Natural killer cell (primary cell): ENCODE measurements around the gene SACM1L. TPM values are rescaled to one million over a fixed set of nuclear protein-coding genes. Genes with fewer than 3 reads are reported as not detected.

ENCODE experiments used
- ATAC-seq, 3 donors: fragments of 150-1000 bp in 2 of 3; fragments of 200-7000 bp in 1 of 3; cut with Tn5 transposase; 1 replicate in 1 of 3; 2 replicates in 2 of 3; pipeline ENCODE4 v1.10.0; 2021; ENCODE audit warnings: mild to moderate bottlenecking in 2 of 3, moderate library complexity in 2 of 3
- DNase-seq, 2 donors: peaks; one replicate each; pipeline versions ENCODE4 v3.0.0 to v3.0.0-alpha.2; 2013 to 2021; ENCODE audit warnings: mixed read lengths in 1 of 2
- H3K27ac ChIP-seq: one replicate; pipeline ENCODE4 v1.5.1; 2013; ENCODE audit warnings: mild to moderate bottlenecking, low read length
- H3K27me3 ChIP-seq: one replicate; pipeline ENCODE4 v1.6.1; 2013; ENCODE audit warnings: low read length; ENCODE audit not compliant: control insufficient read depth, insufficient read depth
- H3K36me3 ChIP-seq: one replicate; pipeline ENCODE4 v1.6.1; 2013; ENCODE audit warnings: low read length; ENCODE audit not compliant: control insufficient read depth, insufficient read depth
- H3K4me1 ChIP-seq: one replicate; pipeline ENCODE4 v1.6.1; 2013; ENCODE audit warnings: low read length; ENCODE audit not compliant: control insufficient read depth, insufficient read depth
- H3K4me3 ChIP-seq: one replicate; pipeline ENCODE4 v1.5.1; 2013; ENCODE audit warnings: low read length
- H3K9me3 ChIP-seq: one replicate; pipeline ENCODE4 v1.6.1; 2013; ENCODE audit warnings: low read length; ENCODE audit not compliant: control insufficient read depth, insufficient read depth
- H3K27ac Mint-ChIP-seq, 2 donors: one replicate each; pipeline ENCODE4 v1.8.0; 2022; ENCODE audit warnings: mild to moderate bottlenecking in 2 of 2, mixed read lengths in 2 of 2, moderate library complexity in 1 of 2
- H3K27me3 Mint-ChIP-seq, 2 donors: one replicate each; pipeline ENCODE4 v1.8.0; 2022; ENCODE audit warnings: low read depth in 2 of 2, mixed read lengths in 2 of 2
- H3K36me3 Mint-ChIP-seq: one replicate; pipeline ENCODE4 v1.8.0; 2022; ENCODE audit warnings: mixed read lengths
- H3K4me1 Mint-ChIP-seq, 2 donors: one replicate each; pipeline ENCODE4 v1.8.0; 2022; ENCODE audit warnings: mixed read lengths in 2 of 2
- H3K4me3 Mint-ChIP-seq: one replicate; pipeline ENCODE4 v1.8.0; 2022; ENCODE audit warnings: mild to moderate bottlenecking, moderate library complexity, mixed read lengths
- H3K9me3 Mint-ChIP-seq, 2 donors: one replicate each; pipeline ENCODE4 v1.8.0; 2022; ENCODE audit warnings: mixed read lengths in 2 of 2
- WGBS: methylation state at CpG from one replicate; pipeline ENCODE4 v1.1.7; 2013; ENCODE audit warnings: missing lambda C conversion rate; ENCODE audit not compliant: insufficient coverage; 5-methylcytosine and 5-hydroxymethylcytosine counted together
- intact Hi-C: fragments of 100-400 bp; cut with micrococcal nuclease; formaldehyde crosslinking; loops from one replicate; pipeline ENCODE4 v1.14.2; 2022
- total RNA-seq, 4 donors: library from RNA; stranded (reverse); fragments of 120-200 nt in 1 of 4; gene quantifications; one replicate each; pipeline versions ENCODE4 v1.2.3 to v1.2.4, GENCODE V29; 2013 to 2022
- TF ChIP-seq, protein P1 (sequence below): fragments of 200-600 bp; IDR thresholded peaks from one replicate; pipeline ENCODE4 v1.8.0; 2022; ENCODE audit warnings: antibody characterized with exemption

The SACM1L gene
- total RNA-seq, 3 donors from 2014 or later (not counting 1 experiment from before 2014, with no cell fraction given), result 93.2 to 110 (median 93.9) TPM

DNA sequence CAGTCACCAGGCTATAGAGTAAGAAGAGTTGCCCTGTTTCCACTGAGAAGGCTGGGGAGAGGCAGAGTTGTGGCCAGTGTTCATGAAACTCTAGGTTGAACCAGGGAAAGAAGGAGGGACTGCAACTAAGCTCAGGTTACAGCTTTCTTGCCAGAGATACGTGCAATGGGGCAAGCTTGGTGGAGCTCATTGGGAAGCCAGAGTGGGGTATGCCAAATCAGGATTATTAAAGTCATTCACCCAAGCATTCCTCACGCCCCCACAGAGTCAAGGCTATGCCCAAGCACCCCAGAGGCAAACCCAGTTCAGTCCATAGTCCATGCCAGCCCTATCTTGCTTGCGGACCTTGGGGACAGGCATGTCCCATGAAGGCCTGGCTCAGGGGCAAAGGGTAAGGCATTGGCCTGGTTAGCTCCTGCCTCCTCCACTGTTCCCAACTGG, 89.6 kb downstream of the SACM1L start:
- Mint-ChIP-seq H3K4me3 (no peak overlapping the region), H3K9me3 (no peaks in the 10 kb centered on the region), H3K27ac (no peak overlapping the region), H3K27me3 (peaks cover 0 to 3% of the 10 kb centered on the region in 2 donors), H3K36me3 (no peaks in the 10 kb centered on the region), H3K4me1 (no peaks in the 10 kb centered on the region)
- Histone ChIP-seq H3K4me3 (no peak overlapping the region), H3K27ac (no peak overlapping the region), H3K36me3 (no peaks in the 10 kb centered on the region), H3K4me1 (no peaks in the 10 kb centered on the region), H3K27me3 (peaks cover 2% of the 10 kb centered on the region), H3K9me3 (no peaks in the 10 kb centered on the region)
- ATAC-seq (no peak), DNase-seq (no peak)
- intact Hi-C loops, result no loop called here
- TF ChIP-seq, protein P1, sequence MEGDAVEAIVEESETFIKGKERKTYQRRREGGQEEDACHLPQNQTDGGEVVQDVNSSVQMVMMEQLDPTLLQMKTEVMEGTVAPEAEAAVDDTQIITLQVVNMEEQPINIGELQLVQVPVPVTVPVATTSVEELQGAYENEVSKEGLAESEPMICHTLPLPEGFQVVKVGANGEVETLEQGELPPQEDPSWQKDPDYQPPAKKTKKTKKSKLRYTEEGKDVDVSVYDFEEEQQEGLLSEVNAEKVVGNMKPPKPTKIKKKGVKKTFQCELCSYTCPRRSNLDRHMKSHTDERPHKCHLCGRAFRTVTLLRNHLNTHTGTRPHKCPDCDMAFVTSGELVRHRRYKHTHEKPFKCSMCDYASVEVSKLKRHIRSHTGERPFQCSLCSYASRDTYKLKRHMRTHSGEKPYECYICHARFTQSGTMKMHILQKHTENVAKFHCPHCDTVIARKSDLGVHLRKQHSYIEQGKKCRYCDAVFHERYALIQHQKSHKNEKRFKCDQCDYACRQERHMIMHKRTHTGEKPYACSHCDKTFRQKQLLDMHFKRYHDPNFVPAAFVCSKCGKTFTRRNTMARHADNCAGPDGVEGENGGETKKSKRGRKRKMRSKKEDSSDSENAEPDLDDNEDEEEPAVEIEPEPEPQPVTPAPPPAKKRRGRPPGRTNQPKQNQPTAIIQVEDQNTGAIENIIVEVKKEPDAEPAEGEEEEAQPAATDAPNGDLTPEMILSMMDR, result no peak
- WGBS, result 89% methylated on average over 3 of the region's 3 CpGs

DNA sequence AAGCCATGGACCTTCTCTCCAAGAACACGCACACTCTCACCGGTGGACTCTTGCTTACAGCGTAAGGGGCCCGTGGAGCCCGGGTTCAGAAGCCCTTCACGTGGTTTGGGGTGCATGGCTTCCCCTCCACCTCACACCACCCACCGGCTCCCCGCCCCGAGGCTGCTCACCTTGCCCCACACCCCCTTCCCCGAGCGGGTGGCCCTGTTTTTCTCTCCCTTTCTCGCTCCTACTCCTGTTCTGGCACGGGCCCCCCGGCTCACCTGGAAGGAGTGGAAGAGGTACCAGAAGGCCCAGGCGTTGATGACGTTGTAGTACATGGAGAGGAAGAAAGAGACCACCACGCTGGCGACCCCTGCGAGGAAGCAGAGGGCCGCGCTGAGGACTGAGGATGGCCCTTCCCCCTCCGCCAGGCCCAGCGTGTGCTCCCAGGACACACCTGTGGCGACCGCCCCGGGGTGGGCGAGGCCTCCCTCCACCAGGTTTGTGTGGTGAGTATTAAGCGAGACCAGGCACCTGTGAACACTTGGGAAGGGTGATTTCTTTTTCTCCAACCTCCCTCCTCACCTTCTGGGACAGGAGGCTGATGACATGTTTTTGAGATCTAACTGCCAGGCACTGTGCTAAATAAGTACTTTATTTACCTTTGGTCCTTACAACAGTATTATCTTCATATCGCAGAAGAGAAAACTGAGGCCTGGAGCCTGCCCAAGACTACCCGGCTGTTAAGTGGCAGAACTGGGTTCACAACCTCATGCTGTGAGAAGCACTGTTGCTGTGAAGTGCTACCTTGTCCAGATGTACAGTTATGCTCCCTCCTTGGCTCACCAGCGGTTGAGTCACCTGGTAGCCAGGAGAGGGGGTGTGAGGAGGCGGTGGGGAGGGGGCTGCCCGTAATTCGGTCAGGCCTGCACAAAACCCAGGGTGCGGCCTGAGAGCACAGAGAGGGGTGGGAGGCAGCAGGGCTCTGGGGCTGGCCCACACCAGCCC, 90.8 kb downstream of the SACM1L start:
- Mint-ChIP-seq H3K36me3 (no peaks in the 10 kb centered on the region), H3K27me3 (no peaks in the 10 kb centered on the region), H3K9me3 (no peaks in the 10 kb centered on the region), H3K27ac (no peak overlapping the region), H3K4me3 (no peak overlapping the region), H3K4me1 (no peaks in the 10 kb centered on the region)
- no peaks in the 10 kb centered on the region for H3K27me3 ChIP-seq
- ATAC-seq (no peak), DNase-seq (no peak)
- intact Hi-C loops, result no loop called here
- TF ChIP-seq, protein P1, result no peak
- H3K4me3 ChIP-seq, result no peak overlapping the region
- WGBS, result 88% methylated on average over 30 of the region's 35 CpGs
- no peaks in the 10 kb centered on the region for H3K9me3 ChIP-seq
- H3K36me3 ChIP-seq, result no peaks in the 10 kb centered on the region
- no peak overlapping the region for H3K27ac ChIP-seq
- no peaks in the 10 kb centered on the region for H3K4me1 ChIP-seq

DNA sequence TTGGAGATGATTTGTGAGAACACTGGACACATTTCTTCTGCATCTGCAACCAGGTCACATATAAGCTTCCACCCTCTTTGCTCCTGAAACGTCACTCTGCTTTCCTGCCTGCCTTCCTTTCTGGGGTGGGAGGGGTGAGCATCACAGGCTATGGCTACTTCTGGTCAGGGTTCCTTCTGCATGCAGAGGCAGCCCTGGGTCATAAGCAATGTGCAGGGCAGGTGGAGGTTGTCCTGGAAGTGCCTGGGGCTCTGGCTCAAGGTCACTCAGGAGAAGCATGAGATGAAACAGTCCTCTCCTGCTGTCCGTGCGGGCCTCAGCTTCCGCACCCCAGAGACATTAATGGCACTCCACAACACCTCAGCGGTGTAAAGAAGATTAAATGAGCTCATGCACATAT, 92.1 kb downstream of the SACM1L start:
- TF ChIP-seq, protein P1, result no peak
- Histone ChIP-seq H3K27me3 (no peaks in the 10 kb centered on the region), H3K4me1 (no peaks in the 10 kb centered on the region), H3K9me3 (no peaks in the 10 kb centered on the region), H3K4me3 (no peak overlapping the region), H3K27ac (no peak overlapping the region), H3K36me3 (no peaks in the 10 kb centered on the region)
- no peak for ATAC-seq
- H3K27ac Mint-ChIP-seq, result no peak overlapping the region
- no peak for DNase-seq
- no peaks in the 10 kb centered on the region for H3K9me3 Mint-ChIP-seq
- intact Hi-C loops, result no loop called here
- 88% methylated on average over 5 of the region's 5 CpGs for WGBS
- H3K4me1 Mint-ChIP-seq, result no peaks in the 10 kb centered on the region
- no peak overlapping the region for H3K4me3 Mint-ChIP-seq
- H3K36me3 Mint-ChIP-seq, result no peaks in the 10 kb centered on the region
- H3K27me3 Mint-ChIP-seq, result no peaks in the 10 kb centered on the region
